ENCODE measurements around the gene GRAMD4. TPM values are rescaled to one million over a fixed set of nuclear protein-coding genes. Genes with fewer than 3 reads are reported as not detected.

Gene GRAMD4
- total and polyA plus RNA-seq, 10 of the 15 experiments (the other 5 are each of a cell fraction or from before 2014, with no cell fraction given): 0.21 to 45.5 (median 10.6) TPM

GRCh38 chr22:46696229-46696518 lies 76.0 kb downstream of the GRAMD4 start (continued):
- TF ChIP-seq, protein P1, sequence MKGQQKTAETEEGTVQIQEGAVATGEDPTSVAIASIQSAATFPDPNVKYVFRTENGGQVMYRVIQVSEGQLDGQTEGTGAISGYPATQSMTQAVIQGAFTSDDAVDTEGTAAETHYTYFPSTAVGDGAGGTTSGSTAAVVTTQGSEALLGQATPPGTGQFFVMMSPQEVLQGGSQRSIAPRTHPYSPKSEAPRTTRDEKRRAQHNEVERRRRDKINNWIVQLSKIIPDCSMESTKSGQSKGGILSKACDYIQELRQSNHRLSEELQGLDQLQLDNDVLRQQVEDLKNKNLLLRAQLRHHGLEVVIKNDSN (IDR thresholded peaks at IDR 0.05; ENCODE audit: borderline replicate concordance, extremely low read length, insufficient read depth, low read depth, low read length): no peak
- TF ChIP-seq NR2C2 (IDR thresholded peaks at IDR 0.05; ENCODE audit: borderline replicate concordance, control insufficient read depth, insufficient read length, low read depth): no peak
- TF ChIP-seq ZZZ3 (IDR thresholded peaks at IDR 0.05; ENCODE audit: control insufficient read depth, insufficient read length, low read depth): no peak
- TF ChIP-seq POLR2AphosphoS2 (IDR thresholded peaks at IDR 0.05; ENCODE audit: low read depth, low read length): no peak
- TF ChIP-seq CBX5 (IDR thresholded peaks at IDR 0.05; ENCODE audit: low read depth): no peak
- TF ChIP-seq DPF2 (IDR thresholded peaks at IDR 0.05): no peak
- TF ChIP-seq CHD4 (IDR thresholded peaks at IDR 0.05): no peak
- no peak for TF ChIP-seq RUNX3 (IDR thresholded peaks at IDR 0.05; ENCODE audit: low read length)

GRCh38 chr22:46696614-46697013 lies 76.4 kb downstream of the GRAMD4 start:
- ChIA-PET POLR2A (no interaction called here), SMC1A (ENCODE audit: uncharacterized antibody, unreplicated experiment) (interaction anchor here (0.7 kb wide), 1 partner anchor 15 kb away, joined by 3 read pairs; no protein-coding TSS in a partner anchor), RAD21 (ENCODE audit: unreplicated experiment) (no interaction called here), CTCF (no interaction called here)
- H3K9ac ChIP-seq (ENCODE audit: control insufficient read depth, insufficient read depth, low read length): no peak overlapping the region
- no peak for FAIRE-seq
- BruUV-seq (replicated peaks): no TSS peak
- H3K36me3 ChIP-seq (ENCODE audit: control insufficient read depth in 2 of 2, insufficient read depth in 2 of 2, low read length in 1 of 2): peaks cover 15 to 30% of the 10 kb centered on the region in 2 experiments; a peak in 3 of 4 replicates
- ATAC-seq: no peak
- no peaks in the 10 kb centered on the region for H3K9me3 ChIP-seq (replicated peaks; ENCODE audit: control insufficient read depth, insufficient read depth, low read length)
- no peaks in the 10 kb centered on the region for H4K20me1 ChIP-seq (ENCODE audit: control insufficient read depth, insufficient read depth)
- in situ Hi-C loops (cut with MboI): no loop called here
- H3K27me3 ChIP-seq (replicated peaks in 1 of 2; ENCODE audit: control insufficient read depth in 2 of 2, insufficient read depth in 2 of 2, low read length in 1 of 2): no peaks in the 10 kb centered on the region
- no peak overlapping the region for H3K27ac ChIP-seq (ENCODE audit: control insufficient read depth, insufficient read depth)
- H2AFZ ChIP-seq (ENCODE audit: control insufficient read depth, low read depth, low read length): no peak overlapping the region
- no peak for DNase-seq (ENCODE audit: low read depth, low spot score)
- 98% methylated on average over 10 of the region's 10 CpGs for WGBS (ENCODE audit: insufficient coverage, insufficient replicate concordance, low lambda C conversion rate, missing lambda C conversion rate)
- no peaks in the 10 kb centered on the region for H3K79me2 ChIP-seq (ENCODE audit: control insufficient read depth, insufficient read depth, low read length)
- no peak overlapping the region for H3K4me3 ChIP-seq
- H3K4me2 ChIP-seq (ENCODE audit: control insufficient read depth, insufficient read depth): no peak overlapping the region
- no peaks in the 10 kb centered on the region for H3K4me1 ChIP-seq (ENCODE audit: control insufficient read depth, insufficient read depth, low read length)
- intact Hi-C loops (cut with micrococcal nuclease; ENCODE audit: unreplicated experiment): no loop called here
- TF ChIP-seq, protein P1 (IDR thresholded peaks at IDR 0.05; ENCODE audit: borderline replicate concordance, extremely low read length, insufficient read depth, low read depth, low read length): no peak
- TF ChIP-seq ZNF622 (IDR thresholded peaks at IDR 0.05) (no peak), ELK1 (IDR thresholded peaks at IDR 0.05; ENCODE audit: low read depth, low read length) (no peak), SIN3A (IDR thresholded peaks at IDR 0.05; ENCODE audit: low read depth, low read length) (no peak), ZNF24 (IDR thresholded peaks at IDR 0.05) (no peak), REST (IDR thresholded peaks at IDR 0.05; ENCODE audit: low read depth, low read length) (no peak), MTA2 (IDR thresholded peaks at IDR 0.05; ENCODE audit: low read depth) (no peak), NRF1 (conservative IDR thresholded peaks at IDR 0.05; ENCODE audit: low read depth, low read length) (no peak), NFIC (IDR thresholded peaks at IDR 0.05; ENCODE audit: low read depth, low read length) (no peak), ZBED1 (IDR thresholded peaks at IDR 0.05; ENCODE audit: borderline replicate concordance) (no peak), CHD4 (IDR thresholded peaks at IDR 0.05) (no peak)
- TF ChIP-seq, protein P2, sequence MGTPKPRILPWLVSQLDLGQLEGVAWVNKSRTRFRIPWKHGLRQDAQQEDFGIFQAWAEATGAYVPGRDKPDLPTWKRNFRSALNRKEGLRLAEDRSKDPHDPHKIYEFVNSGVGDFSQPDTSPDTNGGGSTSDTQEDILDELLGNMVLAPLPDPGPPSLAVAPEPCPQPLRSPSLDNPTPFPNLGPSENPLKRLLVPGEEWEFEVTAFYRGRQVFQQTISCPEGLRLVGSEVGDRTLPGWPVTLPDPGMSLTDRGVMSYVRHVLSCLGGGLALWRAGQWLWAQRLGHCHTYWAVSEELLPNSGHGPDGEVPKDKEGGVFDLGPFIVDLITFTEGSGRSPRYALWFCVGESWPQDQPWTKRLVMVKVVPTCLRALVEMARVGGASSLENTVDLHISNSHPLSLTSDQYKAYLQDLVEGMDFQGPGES (IDR thresholded peaks at IDR 0.05): no peak
